ENCODE data around the gene PAK2. TPM values are rescaled to one million over a fixed set of nuclear protein-coding genes. Genes with fewer than 3 reads are reported as not detected.

The PAK2 gene
- total and polyA plus RNA-seq, 9 of the 15 experiments (the other 6 are each of a cell fraction or from before 2014, with no cell fraction given), result 13.2 to 72.4 (median 35.7) TPM

GRCh38 chr3:196867507-196868296 is 128.0 kb downstream of the PAK2 start, which contains the start of gene SENP5 (continued):
- TF ChIP-seq USF1 (CRISPR knock-in tag; IDR thresholded peaks at IDR 0.05) (no peak), FOXA1 (IDR thresholded peaks at IDR 0.05; ENCODE audit: borderline replicate concordance) (no peak), CBX3 (IDR thresholded peaks at IDR 0.05; ENCODE audit: borderline replicate concordance in 1 of 2, low read length in 2 of 2) (0 out of 3 replicates have a peak, but pooled peaks of 1 of the 2 experiments have one; percentile 20), CREBBP (IDR thresholded peaks at IDR 0.05; ENCODE audit: low read depth, low read length) (no peak), BRCA1 (IDR thresholded peaks at IDR 0.05) (no peak), BRCA1 (CRISPR knock-in tag; IDR thresholded peaks at IDR 0.05) (no peak), CREM (IDR thresholded peaks at IDR 0.05; ENCODE audit: low read depth) (peak; percentile 99), SRSF1 (IDR thresholded peaks at IDR 0.05; ENCODE audit: low read depth, low read length) (no peak), U2AF1 (optimal IDR thresholded peaks at IDR 0.05; ENCODE audit: low read depth, low read length) (peak; percentile 85), GTF3C2 (IDR thresholded peaks at IDR 0.05; ENCODE audit: borderline replicate concordance, extremely low read depth, insufficient read length) (no peak), ZBTB7A (IDR thresholded peaks at IDR 0.05; ENCODE audit: borderline replicate concordance, control insufficient read depth, low read depth, low read length) (no peak; the same call in 1 of the 2 replicates), MBD1 (CRISPR knock-in tag; IDR thresholded peaks at IDR 0.05) (no peak), MAFG (tag; conservative IDR thresholded peaks at IDR 0.05) (no peak), YBX1 (IDR thresholded peaks at IDR 0.05) (no peak), ELK1 (CRISPR knock-in tag; IDR thresholded peaks at IDR 0.05) (no peak), CTCF (IDR thresholded peaks at IDR 0.05 in 2 of 3, conservative IDR thresholded peaks at IDR 0.05 in 1 of 3; ENCODE audit: insufficient read depth in 2 of 3, low read depth in 1 of 3, low read length in 3 of 3) (0 out of 6 replicates have a peak, but pooled peaks of 1 of the 3 experiments have one; percentile 0)
